Neural progenitor cell (in vitro differentiated cells): ENCODE data around the gene NIPAL1. TPM values are rescaled to one million over a fixed set of nuclear protein-coding genes. Genes with fewer than 3 reads are reported as not detected.

Experiments used
- DNase-seq: peaks from one replicate; pipeline ENCODE4 v3.0.0-alpha.2; 2016; ENCODE audit warnings: low spot score
- H2AFZ ChIP-seq: fragments of 200-600 bp; sonication (generic); replicated peaks from 2 replicates; pipeline ENCODE4 v1.6.1; 2016; ENCODE audit warnings: antibody characterized with exemption
- H3F3A ChIP-seq: fragments of 200-600 bp; sonication (generic); 2 replicates; pipeline ENCODE4 v1.6.1; 2016; ENCODE audit warnings: antibody characterized with exemption, low read depth
- H3K27ac ChIP-seq: fragments of 200-600 bp; sonication (generic); 2 replicates; pipeline ENCODE4 v1.5.1; 2016; ENCODE audit warnings: mild to moderate bottlenecking
- H3K27me3 ChIP-seq: fragments of 200-600 bp; sonication (generic); 2 replicates; pipeline ENCODE4 v1.6.1; 2016; ENCODE audit warnings: mild to moderate bottlenecking, moderate library complexity
- H3K36me3 ChIP-seq: fragments of 200-600 bp; sonication (generic); 2 replicates; pipeline ENCODE4 v1.5.1; 2016
- H3K4me1 ChIP-seq: fragments of 200-600 bp; sonication (generic); 2 replicates; pipeline ENCODE4 v1.6.1; 2016; ENCODE audit warnings: mixed run types
- H3K4me2 ChIP-seq: fragments of 200-600 bp; sonication (generic); 2 replicates; pipeline ENCODE4 v1.6.1; 2016
- H3K4me3 ChIP-seq: fragments of 200-600 bp; sonication (generic); 2 replicates; pipeline ENCODE4 v1.5.1; 2016
- H3K79me2 ChIP-seq: fragments of 200-600 bp; sonication (generic); 2 replicates; pipeline ENCODE4 v1.6.1; 2016; ENCODE audit warnings: low read depth
- H3K9ac ChIP-seq: fragments of 200-600 bp; sonication (generic); 2 replicates; pipeline ENCODE4 v1.6.1; 2016
- H3K9me3 ChIP-seq: fragments of 200-600 bp; sonication (generic); 2 replicates; pipeline ENCODE4 v1.5.1; 2016; ENCODE audit warnings: low read depth
- H4K20me1 ChIP-seq: fragments of 200-600 bp; sonication (generic); 2 replicates; pipeline ENCODE4 v1.6.1; 2016; ENCODE audit warnings: low read depth
- H3K27ac Mint-ChIP-seq: 3 replicates; pipeline ENCODE4 v1.8.0; 2021; ENCODE audit warnings: mixed read lengths
- H3K27me3 Mint-ChIP-seq: 2 replicates; pipeline ENCODE4 v1.8.0; 2022; ENCODE audit warnings: low read depth, mild to moderate bottlenecking, inconsistent platforms, moderate library complexity, mixed read lengths; ENCODE audit not compliant: insufficient read depth
- H3K36me3 Mint-ChIP-seq: 3 replicates; pipeline ENCODE4 v1.8.0; 2021; ENCODE audit warnings: mixed read lengths
- H3K4me1 Mint-ChIP-seq: 3 replicates; pipeline ENCODE4 v1.8.0; 2021; ENCODE audit warnings: mixed read lengths
- H3K4me3 Mint-ChIP-seq: 3 replicates; pipeline ENCODE4 v1.8.0; 2021; ENCODE audit warnings: mild to moderate bottlenecking, moderate library complexity, mixed read lengths
- H3K9me3 Mint-ChIP-seq: 3 replicates; pipeline ENCODE4 v1.8.0; 2020; ENCODE audit warnings: mixed read lengths
- EZH2 ChIP-seq: fragments of 200-600 bp; sonication (generic); IDR thresholded peaks from 2 replicates; pipeline ENCODE4 v1.6.1; 2017; ENCODE audit warnings: antibody characterized with exemption, mild to moderate bottlenecking, moderate library complexity
- EZH2phosphoT487 ChIP-seq: fragments of 200-600 bp; sonication (generic); IDR thresholded peaks from 2 replicates; pipeline ENCODE4 v1.6.1; 2017; ENCODE audit warnings: antibody characterized with exemption
- total RNA-seq: library from RNA; depleted of rRNA; stranded (reverse); fragments of >200 nt; gene quantifications from 2 replicates; pipeline ENCODE4 v1.2.3, GENCODE V29; 2015; ENCODE audit warnings: low replicate concordance
- TF ChIP-seq, protein P1 (sequence below): fragments of 200-600 bp; sonication (generic); IDR thresholded peaks from 2 replicates; pipeline ENCODE4 v1.5.1; 2017; ENCODE audit warnings: antibody characterized with exemption, mild to moderate bottlenecking

The NIPAL1 gene
- total RNA-seq, 1 donor from 2014 or later, result 1.2 TPM

DNA sequence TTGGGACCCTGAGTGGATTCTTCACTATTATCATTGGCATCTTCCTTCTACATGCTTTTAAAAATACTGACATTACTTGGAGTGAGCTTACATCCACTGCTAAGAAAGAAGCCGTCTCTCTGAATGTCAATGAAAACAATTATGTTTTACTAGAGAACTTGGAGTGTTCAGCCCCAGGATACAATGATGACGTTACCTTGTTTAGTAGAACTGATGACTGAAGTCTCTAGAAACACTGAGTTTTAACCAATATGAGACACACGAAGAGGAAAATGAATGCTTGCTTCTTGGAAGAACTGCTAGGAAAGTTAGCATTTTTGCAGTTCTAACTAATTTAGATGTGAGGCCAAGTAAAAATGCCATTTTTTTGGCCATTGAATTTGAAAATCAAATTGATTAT lies 19.4 kb downstream of the NIPAL1 start:
- Histone ChIP-seq H3K4me1 (peaks cover 6% of the 10 kb centered on the region), H3K9me3 (no peaks in the 10 kb centered on the region), H3K27me3 (no peaks in the 10 kb centered on the region), H3K4me2 (no peak overlapping the region), H3K36me3 (no peaks in the 10 kb centered on the region), H3K4me3 (no peak overlapping the region), H2AFZ (no peak overlapping the region), H3K9ac (no peak overlapping the region), H3F3A (peaks cover 4% of the 10 kb centered on the region), H4K20me1 (no peaks in the 10 kb centered on the region), H3K79me2 (no peaks in the 10 kb centered on the region), H3K27ac (no peak overlapping the region)
- H3K27ac Mint-ChIP-seq, result no peak overlapping the region
- no peaks in the 10 kb centered on the region for H3K36me3 Mint-ChIP-seq
- no peaks in the 10 kb centered on the region for H3K27me3 Mint-ChIP-seq
- H3K4me3 Mint-ChIP-seq, result no peak overlapping the region
- DNase-seq, result no peak
- no peak for TF ChIP-seq EZH2phosphoT487
- no peak for TF ChIP-seq EZH2
- TF ChIP-seq, protein P1, sequence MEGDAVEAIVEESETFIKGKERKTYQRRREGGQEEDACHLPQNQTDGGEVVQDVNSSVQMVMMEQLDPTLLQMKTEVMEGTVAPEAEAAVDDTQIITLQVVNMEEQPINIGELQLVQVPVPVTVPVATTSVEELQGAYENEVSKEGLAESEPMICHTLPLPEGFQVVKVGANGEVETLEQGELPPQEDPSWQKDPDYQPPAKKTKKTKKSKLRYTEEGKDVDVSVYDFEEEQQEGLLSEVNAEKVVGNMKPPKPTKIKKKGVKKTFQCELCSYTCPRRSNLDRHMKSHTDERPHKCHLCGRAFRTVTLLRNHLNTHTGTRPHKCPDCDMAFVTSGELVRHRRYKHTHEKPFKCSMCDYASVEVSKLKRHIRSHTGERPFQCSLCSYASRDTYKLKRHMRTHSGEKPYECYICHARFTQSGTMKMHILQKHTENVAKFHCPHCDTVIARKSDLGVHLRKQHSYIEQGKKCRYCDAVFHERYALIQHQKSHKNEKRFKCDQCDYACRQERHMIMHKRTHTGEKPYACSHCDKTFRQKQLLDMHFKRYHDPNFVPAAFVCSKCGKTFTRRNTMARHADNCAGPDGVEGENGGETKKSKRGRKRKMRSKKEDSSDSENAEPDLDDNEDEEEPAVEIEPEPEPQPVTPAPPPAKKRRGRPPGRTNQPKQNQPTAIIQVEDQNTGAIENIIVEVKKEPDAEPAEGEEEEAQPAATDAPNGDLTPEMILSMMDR, result no peak
- no peaks in the 10 kb centered on the region for H3K4me1 Mint-ChIP-seq
- H3K9me3 Mint-ChIP-seq, result no peaks in the 10 kb centered on the region

DNA sequence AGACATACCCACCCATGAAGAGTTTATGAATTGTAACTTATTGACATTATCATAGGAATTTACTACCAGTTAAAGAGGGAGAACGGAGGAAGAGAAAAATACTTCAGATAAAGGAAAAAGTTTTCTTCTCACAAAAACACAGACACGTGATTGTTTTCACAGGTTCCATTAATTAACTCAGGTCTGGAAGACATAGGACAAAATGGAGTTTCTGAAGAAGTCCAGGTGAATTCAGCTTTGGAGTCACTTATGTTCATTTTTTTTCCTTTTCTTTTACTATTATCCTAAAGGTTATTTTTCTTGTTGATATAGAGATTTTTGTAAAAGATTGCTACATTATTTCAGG lies 20.5 kb downstream of the NIPAL1 start:
- Mint-ChIP-seq H3K4me1 (peaks cover 4% of the 10 kb centered on the region), H3K4me3 (no peak overlapping the region), H3K9me3 (no peaks in the 10 kb centered on the region), H3K27me3 (no peaks in the 10 kb centered on the region), H3K27ac (no peak overlapping the region), H3K36me3 (no peaks in the 10 kb centered on the region)
- no peak for DNase-seq
- H3K4me3 ChIP-seq, result no peak overlapping the region
- no peak overlapping the region for H3K27ac ChIP-seq
- no peaks in the 10 kb centered on the region for H4K20me1 ChIP-seq
- H3K27me3 ChIP-seq, result no peaks in the 10 kb centered on the region
- peaks cover 6% of the 10 kb centered on the region for H3K4me1 ChIP-seq
- H2AFZ ChIP-seq, result no peak overlapping the region
- TF ChIP-seq EZH2, result no peak
- no peak for TF ChIP-seq EZH2phosphoT487
- TF ChIP-seq, protein P1, result no peak
- H3K9ac ChIP-seq, result no peak overlapping the region
- H3K4me2 ChIP-seq, result no peak overlapping the region
- H3K9me3 ChIP-seq, result no peaks in the 10 kb centered on the region
- H3K36me3 ChIP-seq, result no peaks in the 10 kb centered on the region
- peaks cover under 1% of the 10 kb centered on the region for H3F3A ChIP-seq
- no peaks in the 10 kb centered on the region for H3K79me2 ChIP-seq

DNA sequence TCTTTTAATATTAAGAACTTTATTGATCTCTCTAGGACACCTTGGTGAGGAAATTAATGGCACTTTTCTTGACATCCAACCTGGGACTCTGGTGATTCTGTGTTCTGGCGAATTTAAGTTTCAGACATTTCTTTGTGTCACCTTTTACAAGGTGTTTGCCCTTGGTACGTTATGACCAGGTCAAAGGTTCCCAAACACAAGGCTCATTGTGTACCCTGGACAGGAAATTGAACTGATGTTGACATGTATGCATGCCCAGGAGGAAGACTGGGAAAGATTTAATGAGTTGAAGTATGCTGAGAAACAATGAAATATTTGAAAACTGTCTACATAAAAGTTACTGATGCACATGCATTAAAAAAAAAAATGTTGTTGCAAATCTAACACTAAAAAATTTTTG lies 22.1 kb downstream of the NIPAL1 start:
- no peaks in the 10 kb centered on the region for H3K27me3 Mint-ChIP-seq
- no peak overlapping the region for H3K4me3 Mint-ChIP-seq
- H3K9me3 Mint-ChIP-seq, result no peaks in the 10 kb centered on the region
- Histone ChIP-seq H4K20me1 (no peaks in the 10 kb centered on the region), H3K4me2 (no peak overlapping the region), H3K79me2 (no peaks in the 10 kb centered on the region), H3K9ac (no peak overlapping the region), H3K4me3 (no peak overlapping the region), H3F3A (peaks cover 15% of the 10 kb centered on the region), H3K27ac (no peak overlapping the region), H3K9me3 (no peaks in the 10 kb centered on the region), H3K36me3 (no peaks in the 10 kb centered on the region), H3K4me1 (peaks cover 19% of the 10 kb centered on the region), H2AFZ (no peak overlapping the region), H3K27me3 (no peaks in the 10 kb centered on the region)
- no peak overlapping the region for H3K27ac Mint-ChIP-seq
- H3K36me3 Mint-ChIP-seq, result no peaks in the 10 kb centered on the region
- DNase-seq, result no peak
- TF ChIP-seq, protein P1, result no peak
- TF ChIP-seq EZH2phosphoT487, result no peak
- no peak for TF ChIP-seq EZH2
- peaks cover 10% of the 10 kb centered on the region for H3K4me1 Mint-ChIP-seq

DNA sequence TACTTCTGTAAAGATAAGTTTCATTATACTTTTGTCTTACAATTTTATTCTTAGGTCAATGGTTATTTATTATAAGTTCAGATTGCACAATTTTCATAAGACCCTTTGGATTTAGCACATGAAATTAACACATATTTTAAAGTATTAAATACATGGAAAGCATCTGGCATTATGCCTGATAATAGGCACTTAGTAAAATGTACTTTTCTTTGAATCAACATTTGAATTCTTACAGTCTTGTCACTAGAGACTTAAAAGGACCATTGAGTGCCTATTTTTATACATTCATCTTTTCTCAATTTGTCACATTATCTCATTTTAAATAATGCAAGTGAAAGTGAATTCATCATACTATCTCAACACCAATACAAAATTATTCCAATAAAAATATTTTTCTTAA lies 23.0 kb downstream of the NIPAL1 start:
- Mint-ChIP-seq H3K4me3 (no peak overlapping the region), H3K27ac (no peak overlapping the region), H3K36me3 (no peaks in the 10 kb centered on the region), H3K27me3 (no peaks in the 10 kb centered on the region), H3K4me1 (peaks cover 10% of the 10 kb centered on the region), H3K9me3 (no peaks in the 10 kb centered on the region)
- H3K9ac ChIP-seq, result no peak overlapping the region
- H3K27me3 ChIP-seq, result no peaks in the 10 kb centered on the region
- no peaks in the 10 kb centered on the region for H3K79me2 ChIP-seq
- no peak overlapping the region for H3K4me3 ChIP-seq
- H3K4me2 ChIP-seq, result no peak overlapping the region
- H4K20me1 ChIP-seq, result no peaks in the 10 kb centered on the region
- H3K4me1 ChIP-seq, result peaks cover 19% of the 10 kb centered on the region
- no peaks in the 10 kb centered on the region for H3K36me3 ChIP-seq
- H3K9me3 ChIP-seq, result no peaks in the 10 kb centered on the region
- H3F3A ChIP-seq, result peaks cover 15% of the 10 kb centered on the region
- TF ChIP-seq, protein P1, result no peak
- TF ChIP-seq EZH2 (no peak), EZH2phosphoT487 (no peak)
- DNase-seq, result no peak
- no peak overlapping the region for H2AFZ ChIP-seq
- no peak overlapping the region for H3K27ac ChIP-seq
